Liver (tissue), 9 donors: ENCODE results near the gene UNC79. TPM values are rescaled to one million over a fixed set of nuclear protein-coding genes. Genes with fewer than 3 reads are reported as not detected.

Source experiments
- DNase-seq: peaks from one replicate; pipeline ENCODE4 v3.0.0-alpha.2; 2017; ENCODE audit warnings: low spot score
- H3K27ac ChIP-seq, 2 donors: one replicate each; pipeline ENCODE4 v1.7.0; 2013; ENCODE audit warnings: inconsistent platforms in 2 of 2, low read length in 2 of 2, control low read depth in 1 of 2, low read depth in 1 of 2, mild to moderate bottlenecking in 1 of 2
- H3K27me3 ChIP-seq, 4 donors: one replicate each; pipeline versions ENCODE4 v1.6.1 to v1.7.0; 2013; ENCODE audit warnings: low read length in 3 of 4, inconsistent platforms in 1 of 4, mild to moderate bottlenecking in 1 of 4, moderate library complexity in 1 of 4; ENCODE audit not compliant: control insufficient read depth in 4 of 4, insufficient read depth in 4 of 4
- H3K36me3 ChIP-seq, 4 donors: one replicate each; pipeline versions ENCODE4 v1.6.1 to v1.7.0; 2013; ENCODE audit warnings: low read length in 3 of 4, mild to moderate bottlenecking in 3 of 4, low read depth in 1 of 4, moderate library complexity in 1 of 4; ENCODE audit not compliant: control insufficient read depth in 4 of 4, insufficient read depth in 3 of 4
- H3K4me1 ChIP-seq, 4 donors: one replicate each; pipeline versions ENCODE4 v1.6.1 to v1.7.0; 2013; ENCODE audit warnings: low read length in 3 of 4, mild to moderate bottlenecking in 3 of 4, moderate library complexity in 1 of 4; ENCODE audit not compliant: control insufficient read depth in 4 of 4, insufficient read depth in 4 of 4
- H3K4me3 ChIP-seq, 3 donors: one replicate each; pipeline versions ENCODE4 v1.6.1 to v1.7.0; 2013; ENCODE audit warnings: low read length in 3 of 3, control low read depth in 1 of 3, low read depth in 1 of 3, mild to moderate bottlenecking in 1 of 3
- H3K9ac ChIP-seq, 2 donors: one replicate each; pipeline ENCODE4 v1.7.0; 2013; ENCODE audit warnings: low read length in 2 of 2, mild to moderate bottlenecking in 2 of 2, moderate library complexity in 2 of 2, control low read depth in 1 of 2, low read depth in 1 of 2
- H3K9me3 ChIP-seq, 4 donors: one replicate each; pipeline versions ENCODE4 v1.6.1 to v1.7.0; 2013; ENCODE audit warnings: low read length in 3 of 4; ENCODE audit not compliant: control insufficient read depth in 4 of 4
- ATF3 ChIP-seq: IDR thresholded peaks from 2 replicates; pipeline ENCODE4 v1.6.1; 2016; ENCODE audit warnings: antibody characterized with exemption
- CTCF ChIP-seq: fragments of 150-350 bp; IDR thresholded peaks from 2 replicates; pipeline ENCODE4 v1.5.1; 2017; ENCODE audit warnings: improper control_type of control experiment, low read depth, low read length; ENCODE audit not compliant: missing input control
- EGR1 ChIP-seq, 2 donors: IDR thresholded peaks; 2 replicates each; pipeline ENCODE4 v1.6.1; 2016 to 2018; ENCODE audit warnings: antibody characterized with exemption in 2 of 2, low read depth in 2 of 2
- FOXA1 ChIP-seq: IDR thresholded peaks from 2 replicates; pipeline ENCODE4 v1.6.1; 2016; ENCODE audit warnings: antibody characterized with exemption
- HNF4A ChIP-seq, 2 donors: conservative IDR thresholded peaks; 2 replicates each; pipeline ENCODE4 v1.6.1; 2016; ENCODE audit warnings: antibody characterized with exemption in 2 of 2, mild to moderate bottlenecking in 2 of 2
- JUND ChIP-seq, 2 donors: IDR thresholded peaks; 2 replicates each; pipeline ENCODE4 v1.6.1; 2016; ENCODE audit warnings: antibody characterized with exemption in 2 of 2
- MAX ChIP-seq: IDR thresholded peaks from 2 replicates; pipeline ENCODE4 v1.6.1; 2016; ENCODE audit warnings: antibody characterized with exemption
- NR2F2 ChIP-seq: IDR thresholded peaks from 2 replicates; pipeline ENCODE4 v1.6.1; 2016; ENCODE audit warnings: antibody characterized with exemption
- REST ChIP-seq: IDR thresholded peaks from 2 replicates; pipeline ENCODE4 v1.6.1; 2016; ENCODE audit warnings: antibody characterized with exemption, mild to moderate bottlenecking
- RXRA ChIP-seq, 2 donors: IDR thresholded peaks; 2 replicates each; pipeline ENCODE4 v1.6.1; 2017 to 2018; ENCODE audit warnings: antibody characterized with exemption in 2 of 2, mild to moderate bottlenecking in 1 of 2
- SP1 ChIP-seq: IDR thresholded peaks from 2 replicates; pipeline ENCODE4 v1.6.1; 2018; ENCODE audit warnings: antibody characterized with exemption, mild to moderate bottlenecking
- TAF1 ChIP-seq: conservative IDR thresholded peaks from 2 replicates; pipeline ENCODE4 v1.6.1; 2016; ENCODE audit warnings: antibody characterized with exemption, mild to moderate bottlenecking
- ZBTB33 ChIP-seq: IDR thresholded peaks from 2 replicates; pipeline ENCODE4 v1.6.1; 2016; ENCODE audit warnings: antibody characterized with exemption
- WGBS: extraction: QIAGEN DNeasy Blood & Tissue Kit; methylation state at CpG from one replicate; pipeline ENCODE4 v1.1.7; 2013; 5-methylcytosine and 5-hydroxymethylcytosine counted together
- polyA plus RNA-seq, 2 donors: library from polyadenylated mRNA; stranded (reverse) in 1 of 2; unstranded in 1 of 2; fragments of 200-250 nt in 1 of 2; fragments of >200 nt in 1 of 2; fragmentation: Nextera tagmentation in 1 of 2; extraction: Ambion mirVana in 1 of 2; gene quantifications; one replicate each; pipeline versions ENCODE4 v1.2.1 to v1.2.3, GENCODE V29; 2013 to 2015
- total RNA-seq, 2 donors: library from RNA; depleted of rRNA; stranded (reverse); fragments of >200 nt; gene quantifications; one replicate each; pipeline ENCODE4 v1.2.3, GENCODE V29; 2014
- donor health status: healthy.
- donor health status: healthy.
- donor health status: healthy.
- donor health status: healthy.
- donor health status: healthy.

UNC79 gene
- total and polyA plus RNA-seq, 4 donors = 0.01 to 0.08 (median 0.05) TPM; not detected in 1

GRCh38 chr14:93729993-93730392 lies 299.3 kb downstream of the UNC79 start (continued):
- no peak for TF ChIP-seq REST

- H3K36me3 ChIP-seq = no peaks in the 10 kb centered on the region
- no peaks in the 10 kb centered on the region for H3K27me3 ChIP-seq
- no peaks in the 10 kb centered on the region for H3K4me1 ChIP-seq
- no peak overlapping the region for H3K4me3 ChIP-seq
- no peak overlapping the region for H3K27ac ChIP-seq
- no peak for DNase-seq
- H3K9me3 ChIP-seq = no peaks in the 10 kb centered on the region
- TF ChIP-seq HNF4A (conservative IDR thresholded peaks at IDR 0.05) (no peak), CTCF (no peak), ATF3 (no peak), MAX (no peak), NR2F2 (no peak), SP1 (no peak), RXRA (IDR thresholded peaks at IDR 0.05) (no peak), FOXA1 (no peak), JUND (IDR thresholded peaks at IDR 0.05) (no peak), ZBTB33 (no peak), EGR1 (IDR thresholded peaks at IDR 0.05; ENCODE audit: low read depth in 2 of 2) (no peak), TAF1 (no peak), REST (no peak)
- H3K9ac ChIP-seq = no peak overlapping the region
- WGBS = 57% methylated on average over 7 of the region's 7 CpGs
These were observed 301.0 kb downstream of the UNC79 start for GRCh38 chr14:93731753-93732152.
